GM19193 (cell line): ENCODE data around the gene RAPGEF5.

Experiments
- POLR2A ChIP-seq: IDR thresholded peaks from 4 replicates; pipeline ENCODE4 v1.6.1; 2011; ENCODE audit not compliant: insufficient read depth, insufficient read length; ENCODE audit errors: extremely low read depth

RAPGEF5 gene

DNA sequence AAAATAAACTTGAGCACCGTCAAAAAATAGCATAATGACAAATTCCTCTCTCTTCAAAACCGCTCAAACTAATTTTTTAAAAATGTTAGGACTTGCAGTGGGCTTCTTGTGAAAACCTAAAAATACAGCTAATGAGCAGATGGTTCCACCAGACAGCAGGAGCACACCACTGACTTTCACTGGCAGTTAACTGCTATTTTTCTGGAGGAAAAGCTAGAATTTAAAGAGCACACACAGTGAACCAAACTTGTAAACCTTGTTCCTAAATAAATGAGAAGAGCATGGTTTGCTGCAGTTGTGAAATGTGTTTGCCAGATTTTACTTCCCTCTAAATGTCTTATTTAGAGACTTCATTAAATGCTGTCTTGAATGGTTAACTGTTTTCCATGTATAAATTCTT is 143.9 kb downstream of the RAPGEF5 start:
- no peak for TF ChIP-seq POLR2A

DNA sequence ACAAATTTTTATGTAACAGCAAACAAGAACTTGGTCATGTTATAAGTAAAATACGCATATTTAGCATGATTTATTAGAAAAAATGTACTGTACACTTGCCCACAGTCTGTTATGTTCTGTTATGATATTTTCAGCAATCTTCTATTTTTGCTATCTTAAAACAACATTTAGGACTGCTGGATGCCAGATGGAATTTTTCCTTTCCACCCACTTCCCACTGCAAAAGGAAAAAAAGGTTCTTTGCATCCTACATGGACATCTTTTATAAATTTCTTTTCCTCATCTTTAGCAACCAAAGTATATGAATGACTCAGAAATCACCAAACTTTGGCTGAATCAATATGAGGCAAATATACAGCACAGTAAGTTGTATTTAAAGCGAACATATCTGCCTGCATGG is 146.0 kb downstream of the RAPGEF5 start:
- no peak for TF ChIP-seq POLR2A

DNA sequence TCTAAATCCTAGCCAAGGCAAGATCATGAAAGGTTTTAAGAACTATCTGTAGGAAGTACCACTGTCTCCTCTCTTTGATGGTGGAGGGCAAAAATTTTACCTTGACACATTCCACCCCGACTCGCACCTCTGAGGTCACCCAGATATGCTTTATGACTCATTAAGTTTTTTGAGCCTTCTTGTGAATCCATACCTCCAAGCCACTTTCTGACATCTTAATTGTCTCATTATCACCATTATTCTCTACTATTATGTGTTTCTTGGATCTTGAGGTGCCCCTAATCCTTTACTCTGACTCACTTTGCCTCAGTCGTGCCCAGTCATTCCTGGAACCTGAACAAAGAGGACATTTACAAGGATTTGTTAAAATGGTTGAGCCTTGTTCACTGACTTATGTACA is 146.6 kb downstream of the RAPGEF5 start:
- TF ChIP-seq POLR2A = no peak

DNA sequence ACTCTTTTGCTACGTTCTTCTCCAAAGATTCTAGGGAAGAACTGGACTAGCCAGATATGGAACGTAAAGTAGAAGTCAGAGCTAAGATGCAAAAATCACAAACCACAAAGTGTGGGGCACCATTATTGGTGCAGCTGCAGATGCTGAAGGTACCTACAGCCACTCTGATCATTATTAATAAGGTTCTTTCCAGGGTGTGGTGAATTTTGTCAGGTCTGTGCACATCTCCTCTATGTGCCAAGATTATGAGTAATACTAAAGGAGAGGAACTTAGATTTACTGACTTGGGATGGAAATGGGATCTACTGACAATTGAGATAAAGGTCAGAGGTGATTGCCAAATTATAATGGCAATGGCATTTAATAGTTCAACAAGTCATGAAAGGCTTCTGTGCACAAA is 148.2 kb downstream of the RAPGEF5 start:
- no peak for TF ChIP-seq POLR2A

DNA sequence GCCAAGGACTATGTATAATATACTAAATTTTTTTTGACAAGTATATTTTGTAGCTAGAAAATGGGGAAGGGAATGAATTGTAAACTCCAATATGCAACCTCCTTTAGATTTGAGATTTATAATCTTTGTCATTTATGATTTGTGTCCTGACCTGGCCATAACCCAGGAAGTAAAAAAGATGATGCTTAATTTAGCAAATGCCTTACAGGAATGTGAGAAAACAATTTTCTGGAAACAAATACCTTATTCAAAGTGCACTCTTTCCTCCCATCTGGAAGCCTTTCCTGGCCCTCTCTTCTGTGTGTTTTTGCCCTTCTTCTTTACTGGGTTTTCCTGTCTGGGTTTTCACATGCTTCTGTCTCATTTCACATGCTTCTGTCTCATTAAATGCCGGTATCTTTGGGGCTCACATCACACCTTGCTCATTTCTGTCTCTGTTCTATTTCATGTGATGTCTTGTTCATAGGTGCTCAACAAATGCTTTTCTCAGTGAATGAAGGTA is 149.2 kb downstream of the RAPGEF5 start:
- no peak for TF ChIP-seq POLR2A

DNA sequence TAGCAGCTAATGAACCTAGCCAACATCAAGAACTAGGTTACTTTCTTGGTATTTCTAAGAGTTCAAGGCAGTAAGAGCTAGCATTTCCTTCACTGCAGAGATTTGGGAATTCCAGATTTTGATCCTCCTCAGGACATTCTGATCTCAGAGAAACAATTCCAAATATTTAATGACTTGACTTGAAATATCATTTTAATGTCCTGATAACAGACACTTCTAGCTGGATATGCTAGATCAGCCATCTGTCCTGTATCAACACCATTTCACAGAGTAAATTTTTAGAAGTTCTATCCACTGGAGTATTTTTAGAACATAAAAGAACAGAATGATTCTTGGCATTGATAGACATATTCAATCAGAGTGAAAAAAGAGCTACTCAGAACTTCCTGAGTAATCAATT is 151.3 kb downstream of the RAPGEF5 start:
- TF ChIP-seq POLR2A = no peak

DNA sequence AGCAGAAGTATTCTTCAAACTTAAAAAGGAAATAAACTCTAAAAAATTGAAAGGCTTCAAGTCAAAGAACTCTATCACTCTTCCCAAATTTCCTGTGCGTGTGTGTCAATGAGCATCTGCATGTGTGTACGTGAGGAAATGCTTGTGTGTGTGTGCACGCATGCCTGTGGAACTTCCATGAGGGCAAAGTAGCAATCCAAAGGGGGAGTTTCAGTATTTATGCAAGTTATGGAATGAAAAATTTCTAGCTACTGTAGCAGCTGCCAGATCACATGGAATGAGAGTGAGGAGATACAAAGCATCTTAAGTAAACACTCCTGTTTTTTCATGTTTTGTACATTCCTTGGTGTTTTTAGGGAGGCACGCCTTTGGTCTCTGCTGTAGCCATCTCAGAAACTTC is 152.6 kb downstream of the RAPGEF5 start:
- TF ChIP-seq POLR2A = no peak

DNA sequence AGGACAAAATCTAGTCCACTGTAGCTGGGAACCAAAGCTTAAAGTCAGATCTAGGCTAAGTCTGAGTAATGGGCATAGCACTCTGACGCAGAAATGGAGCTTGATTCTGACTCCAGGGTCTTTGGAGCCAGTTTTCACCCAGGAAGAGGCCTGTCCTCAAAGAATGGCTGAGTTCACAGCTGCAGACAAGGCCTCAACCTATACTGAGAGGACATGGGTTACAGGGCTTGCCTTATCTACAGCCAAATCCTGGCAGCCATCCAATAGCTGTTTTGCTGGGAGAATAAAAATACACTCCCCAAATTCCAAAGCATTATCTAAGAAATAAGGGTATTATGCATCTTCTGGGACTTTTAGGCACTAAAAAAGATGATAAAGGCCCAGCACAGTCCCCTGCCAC is 154.8 kb downstream of the RAPGEF5 start:
- TF ChIP-seq POLR2A = no peak

DNA sequence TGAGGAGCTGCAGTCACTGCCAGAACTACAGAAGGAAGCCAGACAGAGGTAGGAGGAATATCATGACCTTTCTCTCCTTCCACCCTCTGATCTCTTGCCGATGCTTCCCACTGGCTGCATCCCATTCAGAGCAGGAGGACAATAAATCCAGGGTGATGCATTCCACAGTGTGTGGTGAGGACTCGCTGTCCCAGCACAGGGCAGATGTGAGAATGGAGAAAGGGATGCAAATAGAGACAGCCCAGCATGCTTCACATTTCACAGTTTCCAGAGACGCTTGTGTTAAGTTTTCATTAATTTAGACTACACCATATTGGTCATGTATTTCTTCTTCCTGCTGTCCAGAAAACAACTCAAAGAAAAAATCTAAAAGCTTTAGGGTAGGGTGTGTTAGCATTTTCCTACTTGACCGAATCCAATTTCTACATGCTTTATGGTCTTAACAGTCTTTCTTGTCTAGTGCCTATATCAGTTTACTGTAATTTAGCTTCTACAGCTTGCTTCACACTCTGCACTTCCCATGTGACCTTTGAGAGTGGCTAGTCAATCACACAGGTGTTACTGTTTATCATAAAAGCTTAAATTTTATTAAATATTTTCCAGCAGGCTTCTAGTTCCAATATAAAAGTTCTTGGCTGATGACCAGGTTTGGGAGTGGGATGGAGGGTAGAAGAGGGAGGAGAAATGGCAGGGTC is 155.6 kb downstream of the RAPGEF5 start:
- no peak for TF ChIP-seq POLR2A

DNA sequence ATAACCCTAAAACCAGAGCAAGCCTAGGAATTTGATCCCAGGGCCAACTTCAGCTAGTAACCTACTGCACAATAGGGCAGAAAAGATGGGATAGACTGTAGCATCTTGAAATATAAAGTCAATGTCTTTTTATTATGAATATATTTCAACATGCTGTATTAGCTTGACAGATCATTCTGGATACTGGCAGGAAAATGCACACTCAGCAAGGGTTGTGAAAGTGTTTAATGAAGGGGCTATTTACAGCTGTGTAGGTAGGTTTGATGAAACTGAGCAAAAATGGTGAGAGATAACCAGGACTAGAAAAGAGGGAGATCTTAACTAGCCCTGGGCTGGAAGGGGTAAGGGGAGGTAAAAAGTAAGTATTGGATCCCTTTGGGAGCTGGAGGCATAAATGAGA is 156.2 kb downstream of the RAPGEF5 start:
- no peak for TF ChIP-seq POLR2A

DNA sequence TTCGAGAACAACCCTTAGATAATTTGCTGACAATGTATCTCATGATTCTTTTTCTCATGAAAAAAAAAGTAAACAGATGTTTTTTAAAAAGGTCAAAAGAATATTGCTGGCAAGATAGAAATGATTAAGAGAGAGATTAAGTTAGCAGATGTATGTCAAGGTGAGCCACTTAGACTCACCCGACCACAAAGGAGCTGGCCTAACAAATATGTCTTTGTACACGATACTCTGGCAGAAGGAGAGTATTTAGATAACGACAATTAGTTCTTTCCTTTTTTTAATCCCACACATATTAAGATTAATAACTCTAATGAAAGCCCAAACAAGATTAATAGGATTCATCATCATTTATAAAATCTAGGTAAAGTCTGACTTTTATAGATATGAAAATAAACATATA is 156.7 kb downstream of the RAPGEF5 start:
- no peak for TF ChIP-seq POLR2A

DNA sequence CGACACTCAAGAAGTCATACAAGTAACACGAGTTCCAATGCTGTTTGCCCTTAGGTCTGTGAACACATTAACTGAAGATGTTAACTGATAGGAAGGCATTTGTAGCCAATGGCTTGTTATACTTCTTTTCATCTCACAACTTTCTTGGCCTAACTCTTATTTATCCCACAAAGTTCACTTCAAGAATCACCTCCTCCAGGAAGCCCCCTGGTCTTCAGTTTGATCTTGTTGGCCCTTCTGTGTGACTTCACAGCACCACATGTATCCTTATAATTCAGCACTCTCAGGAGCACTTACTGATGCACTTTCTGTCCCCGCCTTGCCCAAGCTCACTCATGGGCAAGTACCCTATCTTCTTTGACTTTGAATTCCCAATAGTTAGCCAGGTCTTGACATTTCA is 159.6 kb downstream of the RAPGEF5 start:
- TF ChIP-seq POLR2A = no peak

DNA sequence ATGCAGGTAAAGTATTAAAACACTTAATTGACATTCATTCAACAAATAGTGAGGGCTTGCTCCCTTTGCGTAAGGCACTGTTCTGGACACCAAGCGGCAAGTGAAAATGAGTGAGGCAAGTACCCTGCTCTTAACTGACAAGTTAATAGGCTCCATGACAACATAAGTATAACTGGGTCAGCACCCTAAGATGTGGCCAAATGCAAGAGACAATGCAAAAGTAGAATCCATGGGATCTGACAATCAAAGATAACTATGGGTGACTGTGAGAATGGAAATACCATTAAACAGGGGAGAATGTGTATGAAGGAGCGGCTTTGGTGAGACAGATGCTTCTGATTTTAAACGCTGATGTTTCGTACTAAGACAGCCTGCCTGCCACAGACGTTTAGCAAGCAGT is 160.5 kb downstream of the RAPGEF5 start:
- no peak for TF ChIP-seq POLR2A

DNA sequence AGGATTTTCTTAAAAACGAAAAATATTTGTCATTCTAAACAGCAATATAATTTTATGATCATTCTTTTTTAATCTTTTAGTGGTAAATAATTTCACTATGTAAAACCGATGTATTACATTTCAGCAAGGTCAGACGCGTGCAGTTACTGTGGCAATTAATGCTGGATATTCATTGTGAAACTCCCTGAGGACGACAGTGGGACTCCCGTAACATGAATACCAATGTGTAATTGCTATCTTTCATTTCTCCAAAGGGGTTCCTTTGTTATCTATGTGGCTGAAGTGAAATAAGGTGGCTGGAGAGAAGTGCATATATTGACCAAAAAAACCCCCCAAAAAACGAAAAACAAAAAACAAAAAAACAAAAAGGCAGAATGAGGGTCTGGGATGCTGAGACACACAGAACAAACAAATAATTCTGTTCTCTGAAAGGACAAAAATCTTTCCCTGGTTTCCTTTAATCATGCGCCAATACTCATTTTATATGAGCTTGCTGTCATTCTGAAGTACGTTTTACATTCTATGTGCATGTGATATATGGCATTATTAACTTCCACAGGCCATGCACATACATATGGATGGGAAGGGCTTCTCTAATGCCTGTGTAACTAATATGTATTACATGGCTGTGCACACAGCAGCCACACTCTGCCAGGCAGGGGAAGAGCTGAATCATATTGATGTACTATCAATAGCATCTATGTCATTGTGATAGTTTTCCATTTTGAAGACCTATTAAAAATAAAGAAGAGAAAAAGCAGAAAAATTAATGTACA is 161.4 kb downstream of the RAPGEF5 start:
- no peak for TF ChIP-seq POLR2A

DNA sequence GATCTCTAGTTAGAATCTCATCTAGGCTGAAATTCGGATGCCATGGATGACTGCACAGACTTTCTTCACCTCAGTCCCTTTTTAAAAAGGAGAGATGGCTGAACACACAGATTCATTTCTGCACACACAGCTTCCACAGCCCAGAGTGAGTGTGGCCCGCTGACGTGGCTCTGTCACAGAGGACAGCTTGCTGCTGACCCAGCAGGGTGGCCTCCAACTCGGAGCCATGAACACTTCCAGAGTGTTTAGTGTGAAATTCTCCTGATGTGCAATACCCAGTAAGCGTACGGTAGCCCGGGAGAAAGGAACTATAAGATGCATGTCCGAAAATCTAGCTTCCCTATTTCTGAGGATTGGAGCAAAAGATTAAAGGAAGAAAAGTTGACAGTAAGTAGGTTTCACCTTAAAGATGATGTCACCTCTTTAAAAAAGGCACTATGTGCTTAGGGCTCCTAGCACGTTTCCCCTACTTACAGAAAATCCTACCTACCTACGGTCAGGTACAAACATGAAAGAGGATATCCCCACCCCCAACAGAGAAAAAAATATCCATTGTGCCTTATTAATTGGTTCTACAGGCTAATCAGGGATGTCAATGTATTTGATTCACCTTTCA is 162.2 kb downstream of the RAPGEF5 start:
- TF ChIP-seq POLR2A = no peak
